ENCODE results near the gene MED13L.

The MED13L gene

DNA sequence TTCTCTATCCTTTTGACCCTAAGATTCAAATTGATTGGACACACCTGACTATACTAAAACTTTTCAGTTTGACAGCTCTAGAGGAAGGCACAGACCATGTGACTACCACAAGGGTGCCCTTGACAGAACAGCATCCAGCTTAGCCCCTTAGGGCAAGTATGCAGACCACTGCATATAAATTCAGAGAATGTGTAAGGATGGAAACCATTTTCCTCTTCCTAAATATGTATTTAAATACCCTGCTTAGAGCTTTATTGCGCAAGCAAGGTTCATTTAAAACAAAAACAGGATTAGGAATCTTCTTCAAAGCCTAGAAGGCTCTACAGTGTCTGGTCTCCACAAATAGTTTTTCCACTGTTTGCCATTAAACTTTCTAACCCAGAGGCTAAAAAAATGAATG, 202.8 kb downstream of the MED13L start:
- no peak for DNase-seq

DNA sequence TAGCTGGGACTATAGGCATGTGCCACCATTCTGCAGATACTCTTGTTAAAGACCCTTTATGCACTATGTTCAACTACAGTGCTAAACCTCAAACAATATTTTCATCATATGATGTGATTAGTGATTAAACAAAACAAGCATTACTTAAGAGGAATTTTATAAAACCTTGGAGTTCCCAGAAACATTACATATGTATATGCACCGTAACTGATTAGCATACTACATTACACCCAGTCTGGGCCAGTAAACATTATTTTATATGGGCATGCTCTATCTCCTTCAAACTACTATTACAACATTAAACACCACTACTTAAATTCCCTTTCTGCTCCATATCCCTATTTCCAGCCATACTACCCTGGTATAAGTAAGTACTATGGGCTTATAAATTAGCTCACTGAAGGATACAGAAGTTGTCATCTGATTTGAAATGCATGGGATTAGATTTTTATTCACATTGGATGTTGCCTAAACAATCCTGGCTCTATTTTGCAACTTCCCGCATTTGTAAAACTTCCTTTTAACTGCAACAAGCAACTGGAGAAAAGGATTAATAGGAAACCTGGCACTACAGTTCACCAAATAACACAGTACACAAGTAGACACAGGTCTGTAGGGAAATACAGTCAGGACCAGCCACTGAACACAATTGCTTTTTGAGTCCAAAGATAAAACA, 205.8 kb downstream of the MED13L start:
- DNase-seq = no peak

DNA sequence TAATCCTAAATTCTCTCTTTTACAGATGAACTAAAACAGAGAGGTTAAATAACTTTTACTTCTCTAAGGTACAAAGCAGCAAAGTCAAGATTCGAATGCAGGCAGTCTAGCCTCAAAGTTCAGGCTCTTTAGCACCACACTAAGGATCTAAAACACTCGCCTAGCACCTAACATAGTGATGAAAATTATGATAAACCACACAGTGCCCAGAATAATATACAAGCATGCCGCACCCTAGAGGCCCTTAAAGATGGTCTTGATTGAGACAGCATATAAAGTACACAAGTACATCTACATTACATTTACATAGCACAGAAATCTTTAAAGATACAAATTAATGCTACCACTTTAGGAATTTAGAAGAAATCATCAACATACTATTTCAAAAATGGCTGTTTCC, 207.0 kb downstream of the MED13L start:
- no peak for DNase-seq

DNA sequence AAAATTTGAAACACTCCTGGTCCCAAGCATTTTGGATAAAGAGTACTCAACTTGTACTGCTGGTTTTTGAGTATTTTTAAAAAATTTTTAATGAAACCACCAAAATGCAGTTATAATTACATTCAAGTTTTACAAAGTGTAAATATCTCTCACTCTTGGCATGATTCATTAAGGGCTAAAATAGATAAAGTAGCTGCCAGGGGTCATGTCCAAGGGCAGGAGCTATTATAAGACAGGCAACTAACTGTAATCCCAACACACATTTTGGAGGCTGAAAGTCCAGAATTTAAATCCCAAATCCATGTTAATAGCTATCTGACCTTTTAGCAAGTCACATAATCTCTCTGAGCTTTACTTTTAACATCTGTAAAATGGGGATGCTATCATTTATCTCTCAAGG, 207.6 kb downstream of the MED13L start:
- DNase-seq = no peak

GRCh38 chr12:116068853-116069252, 208.6 kb downstream of the MED13L start:
- DNase-seq = no peak

DNA sequence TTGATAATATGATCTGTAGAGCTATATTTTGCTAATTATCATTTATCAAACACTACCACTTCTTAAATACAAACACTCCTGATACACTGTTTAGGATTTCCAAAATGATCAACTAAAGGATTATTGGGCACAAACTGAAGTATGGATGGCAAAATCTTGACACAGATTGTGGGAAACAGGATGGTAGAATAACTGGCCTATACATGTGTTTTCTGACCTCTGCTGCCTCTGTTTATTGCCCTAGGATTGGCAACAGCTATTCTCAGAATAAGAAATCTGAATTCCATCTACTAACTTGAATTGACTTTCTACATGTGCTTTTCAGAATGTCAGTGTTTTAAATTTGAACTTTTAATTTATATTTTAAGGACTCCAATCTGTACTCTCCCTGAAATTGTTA, 209.1 kb downstream of the MED13L start:
- no peak for DNase-seq

DNA sequence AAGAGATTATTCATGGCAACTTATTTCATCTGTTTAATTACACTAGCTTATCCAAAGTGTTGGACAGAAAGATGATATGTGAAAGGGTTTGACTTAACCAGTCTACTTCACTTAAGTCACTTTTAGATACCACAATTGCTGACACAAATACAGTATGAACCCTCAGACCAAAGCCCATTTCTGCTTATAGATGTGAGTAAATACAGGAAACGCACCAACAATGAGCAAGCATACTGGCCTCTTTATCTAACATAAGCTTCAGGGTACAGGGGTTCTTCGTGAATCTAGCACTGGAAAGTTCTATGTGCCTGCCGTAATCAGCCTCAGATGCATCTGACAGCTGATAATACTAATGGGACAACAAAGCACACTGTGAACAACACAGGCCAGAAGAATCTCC, 209.6 kb downstream of the MED13L start:
- DNase-seq = no peak

DNA sequence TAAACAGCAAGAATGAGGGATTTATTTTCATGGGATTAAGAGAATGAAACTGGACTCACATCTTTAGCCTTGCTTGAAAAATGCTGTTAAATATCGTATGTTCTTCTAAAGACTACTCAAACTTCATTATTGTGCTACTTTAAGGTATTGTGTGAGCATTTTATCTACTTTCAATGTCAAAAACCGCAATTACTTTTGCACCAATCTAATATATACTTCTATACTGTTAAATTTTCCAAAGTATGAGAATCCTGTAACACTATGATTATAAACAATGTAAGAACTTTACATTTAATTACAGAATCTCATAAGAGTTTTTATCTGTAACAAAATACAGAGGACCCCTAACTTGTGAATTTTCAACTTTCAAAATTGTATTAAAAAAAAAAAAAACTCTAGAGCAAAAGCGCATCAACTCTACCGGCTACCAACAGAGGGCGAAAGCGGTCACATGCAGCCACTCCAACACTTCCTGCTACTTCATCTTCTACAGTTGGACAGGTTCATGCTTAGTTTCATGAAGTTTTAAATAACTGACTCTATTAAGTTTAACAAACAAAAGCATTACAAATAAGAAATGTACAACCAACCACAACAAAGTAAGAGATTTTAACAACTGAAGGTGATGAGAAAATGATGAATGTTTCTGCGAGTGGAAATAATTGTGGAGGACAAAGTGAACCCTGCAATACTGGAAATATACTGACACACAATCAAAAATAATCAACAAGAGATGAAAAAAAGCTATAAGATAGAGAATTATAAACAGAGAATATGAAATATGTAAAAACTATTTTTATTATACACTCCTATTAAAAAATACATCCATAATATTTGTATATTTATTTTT, 210.9 kb downstream of the MED13L start:
- DNase-seq = no peak

GRCh38 chr12:116065606-116066005, 211.9 kb downstream of the MED13L start:
- DNase-seq = no peak

DNA sequence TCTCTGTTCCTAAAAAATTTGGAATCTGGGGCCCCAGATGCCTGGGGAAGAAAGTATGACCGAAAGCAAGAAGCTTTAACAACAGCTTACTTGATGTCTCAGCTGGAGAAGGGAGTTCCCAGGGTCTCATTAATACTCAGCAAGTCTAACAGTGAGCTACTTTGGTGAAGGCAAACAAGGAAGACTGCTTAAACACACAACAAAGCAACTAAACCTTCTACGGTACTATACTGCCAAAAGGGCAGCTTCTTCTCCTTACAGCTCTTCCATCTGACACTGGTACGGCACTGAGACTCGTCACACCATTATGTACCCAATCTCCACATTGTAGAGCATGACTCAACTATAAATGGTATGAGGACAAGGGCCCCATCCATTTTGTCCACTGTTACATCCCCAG, 213.0 kb downstream of the MED13L start:
- DNase-seq = no peak

DNA sequence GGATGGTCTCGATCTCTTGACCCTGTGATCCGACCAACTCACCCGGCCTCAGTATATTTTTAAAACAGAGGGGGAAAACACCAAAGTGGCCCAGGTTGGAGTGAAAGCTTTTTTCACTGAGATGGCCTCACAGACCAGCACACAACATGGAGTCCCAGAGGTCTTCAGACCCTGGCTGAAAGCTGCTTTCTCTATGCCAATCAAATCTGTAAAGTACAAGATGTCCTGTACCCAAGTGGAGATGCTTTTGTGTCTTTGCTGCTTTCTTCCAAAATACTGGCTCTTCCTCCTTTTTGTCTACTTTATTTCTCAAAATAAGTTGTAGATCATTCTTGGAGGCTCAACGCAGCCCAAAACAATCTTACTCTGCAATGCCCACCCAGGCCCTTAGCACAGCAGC, 214.8 kb downstream of the MED13L start:
- DNase-seq = no peak

- no peak for DNase-seq
Measured at GRCh38 chr12:116060764-116061163, 216.7 kb downstream of the MED13L start.

DNA sequence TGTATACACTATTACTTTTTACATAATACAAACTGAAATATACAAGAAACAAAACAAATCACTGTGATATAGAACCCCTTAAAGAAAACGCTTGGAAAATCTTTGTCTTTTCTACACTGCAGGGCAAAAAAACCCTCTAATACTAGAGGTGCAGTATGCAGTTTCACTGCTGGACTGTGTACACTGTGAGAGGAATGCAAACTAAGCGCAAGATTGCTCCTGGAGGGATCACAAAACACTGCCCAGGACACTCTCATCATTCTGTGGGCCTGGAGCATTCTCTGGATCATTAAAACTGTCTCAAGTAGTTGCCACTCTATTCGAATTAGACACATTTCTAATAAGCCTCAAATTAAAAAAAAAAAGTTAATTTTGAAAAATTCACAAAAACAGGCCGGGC, 217.6 kb downstream of the MED13L start:
- DNase-seq = no peak

- no peak for DNase-seq
Measured at GRCh38 chr12:116058574-116058973, 218.9 kb downstream of the MED13L start.

- no peak for DNase-seq
Measured at GRCh38 chr12:116057356-116057755, 220.1 kb downstream of the MED13L start.

DNA sequence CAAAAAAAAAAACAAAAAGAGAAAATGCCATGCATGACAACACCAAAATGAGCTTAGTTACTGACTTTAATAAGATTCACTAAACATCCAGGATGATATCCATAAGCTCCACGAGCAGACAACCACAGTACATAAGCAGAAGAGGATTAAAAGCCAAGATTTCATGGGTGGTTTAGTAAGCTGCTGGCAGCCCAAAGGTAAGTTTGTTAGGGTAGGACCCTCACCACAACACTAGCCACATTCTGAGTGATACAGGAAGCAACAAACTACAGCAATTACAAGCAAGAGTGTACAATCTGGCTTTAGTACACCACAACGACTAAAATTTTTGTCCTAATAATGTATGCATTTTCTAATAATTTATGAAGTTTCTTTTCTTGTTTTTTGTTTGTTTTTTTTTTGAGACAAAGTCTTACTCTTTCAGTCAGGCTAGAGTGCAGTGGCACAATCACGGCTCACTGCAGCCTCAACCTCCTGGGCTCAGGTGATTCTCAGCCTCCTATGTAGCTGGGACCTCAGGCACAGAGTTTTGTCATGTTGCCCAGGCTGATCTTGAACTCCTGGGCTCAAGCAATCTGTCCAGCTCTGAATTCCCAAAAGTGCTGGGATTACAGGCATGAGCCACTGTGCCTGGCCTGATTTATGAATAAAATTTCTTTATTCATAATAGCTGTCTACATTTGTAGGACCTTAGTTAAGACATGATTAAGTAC, 221.4 kb downstream of the MED13L start:
- no peak for DNase-seq

GRCh38 chr12:116054280-116054679, 223.2 kb downstream of the MED13L start:
- no peak for DNase-seq

- no peak for DNase-seq
Measured at GRCh38 chr12:116053479-116054200, 223.9 kb downstream of the MED13L start.

DNA sequence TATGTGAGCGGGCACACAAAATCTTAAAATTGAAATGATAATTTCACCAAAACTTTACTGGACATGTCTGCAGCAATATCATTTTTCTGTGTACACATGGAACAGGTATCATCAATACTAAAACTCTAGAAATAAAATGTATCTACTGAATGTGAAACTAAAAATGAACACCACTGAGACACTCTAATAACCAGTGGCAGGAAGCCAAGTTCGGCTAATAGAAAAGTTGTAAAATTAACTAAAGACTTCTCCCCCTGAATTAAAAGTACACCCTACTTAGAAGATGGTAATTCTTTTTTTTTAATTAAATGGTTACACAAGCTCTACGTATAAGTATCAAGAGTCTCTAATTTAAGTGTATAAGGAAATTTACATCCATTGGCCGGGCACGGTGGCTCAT, 227.2 kb downstream of the MED13L start:
- no peak for DNase-seq

DNA sequence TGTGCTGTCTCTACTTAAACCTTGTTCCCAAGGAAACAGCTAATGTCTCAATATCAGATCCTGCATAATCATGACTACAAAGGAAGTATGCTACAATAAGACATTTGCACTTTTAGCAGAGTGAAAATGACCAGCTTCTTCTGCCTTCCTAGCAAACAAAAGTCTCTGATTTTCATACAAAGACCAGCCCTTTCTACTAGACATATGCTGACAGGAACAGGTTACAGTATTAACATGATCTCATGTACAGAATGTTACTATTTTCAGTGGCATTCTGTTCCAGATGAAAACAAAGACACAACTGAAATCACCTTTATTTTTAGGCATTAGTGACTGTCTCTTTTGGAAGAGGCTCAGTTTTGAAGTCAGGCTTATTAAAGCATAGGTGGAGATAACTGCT, 228.6 kb downstream of the MED13L start:
- DNase-seq = no peak

DNA sequence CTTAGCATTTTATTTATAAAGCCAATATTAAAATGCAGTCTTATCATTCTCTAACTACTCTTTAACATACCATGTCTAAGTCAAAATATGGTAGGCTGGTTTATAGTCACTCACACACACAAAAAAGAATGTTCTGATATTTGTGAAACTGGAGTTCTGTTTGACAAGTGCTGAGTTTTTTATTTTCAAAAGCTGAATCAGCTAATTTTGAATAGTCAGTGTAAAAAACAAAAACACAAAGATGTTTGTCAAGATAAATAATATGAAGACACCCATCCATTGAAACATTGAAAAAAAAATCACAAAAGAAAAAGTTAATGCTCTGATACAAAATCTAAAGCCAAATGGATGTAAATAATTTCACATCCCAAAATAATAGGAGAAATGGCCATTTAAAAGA, 231.5 kb downstream of the MED13L start:
- DNase-seq = no peak

DNA sequence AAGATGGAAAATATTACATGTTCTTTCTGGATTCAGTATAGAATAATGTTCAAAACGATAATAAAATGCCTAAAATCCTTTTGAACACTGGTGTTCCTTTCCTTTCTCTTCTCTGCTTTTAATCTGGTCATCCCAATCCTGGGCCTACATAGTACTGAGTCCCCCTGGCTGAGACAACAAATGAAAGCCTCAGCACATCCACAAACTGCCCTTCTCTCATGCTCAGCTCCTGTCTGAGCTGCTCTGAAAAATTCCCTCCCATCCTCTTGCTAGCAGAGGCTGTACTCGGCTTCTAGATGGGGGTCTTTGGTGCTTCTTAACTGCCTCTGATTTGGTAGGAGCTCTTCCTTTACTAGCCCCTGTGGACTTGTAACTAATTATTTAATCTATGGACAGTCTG, 232.3 kb downstream of the MED13L start:
- no peak for DNase-seq

All from NCI-H526 treated with DMSO at 0.1 percent for 48 hours (cell line).